Stimulated activated CD8-positive, alpha-beta memory T cell treated with anti-CD3 and anti-CD28 coated beads, Interleukin-12 subunit alpha, Interleukin-12 subunit beta, amount 100 ng/mL, for 24 hours (primary cell): ENCODE results near the gene RAB11FIP3.

Experiments used
- DNase-seq: peaks from one replicate; pipeline ENCODE4 v3.0.0-alpha.2; 2020; ENCODE audit errors: extremely low read depth

The RAB11FIP3 gene

DNA sequence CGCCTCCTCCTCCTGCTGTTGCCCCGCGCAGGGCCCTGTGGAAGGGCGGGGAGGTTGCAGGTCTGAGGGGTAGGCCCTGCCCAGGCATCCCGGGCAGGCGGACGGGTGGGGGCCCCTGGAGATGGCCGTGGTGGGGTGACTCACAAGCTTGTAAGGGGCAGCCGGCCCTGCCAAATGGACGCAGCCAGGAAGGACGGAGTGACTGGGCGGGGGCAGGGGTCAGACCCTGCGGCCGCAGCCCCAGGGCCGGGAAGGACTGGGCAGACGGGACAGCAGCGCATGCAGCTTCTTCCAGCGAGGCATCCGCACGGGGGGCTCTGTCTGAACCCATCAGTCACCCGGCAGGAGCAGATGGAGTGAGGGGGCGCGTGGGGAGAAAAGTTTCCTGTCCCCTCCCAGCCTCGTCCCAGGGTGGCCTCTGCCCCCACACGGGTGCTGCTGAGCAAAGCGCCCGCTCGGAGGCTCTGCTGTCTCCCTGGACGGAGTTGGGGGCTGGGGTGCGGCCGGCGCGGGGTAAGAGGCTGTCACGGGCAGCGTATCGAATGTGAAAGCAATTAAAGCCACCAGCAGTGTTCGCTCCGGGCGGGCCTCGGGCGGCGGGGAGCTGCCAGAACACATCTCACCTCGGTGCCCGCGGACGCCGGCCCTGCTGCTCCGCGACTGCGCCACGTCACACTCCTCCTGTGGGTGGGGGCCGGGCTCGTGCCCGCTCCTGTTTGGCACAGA is 129.4 kb downstream of the RAB11FIP3 start:
- DNase-seq = no peak

DNA sequence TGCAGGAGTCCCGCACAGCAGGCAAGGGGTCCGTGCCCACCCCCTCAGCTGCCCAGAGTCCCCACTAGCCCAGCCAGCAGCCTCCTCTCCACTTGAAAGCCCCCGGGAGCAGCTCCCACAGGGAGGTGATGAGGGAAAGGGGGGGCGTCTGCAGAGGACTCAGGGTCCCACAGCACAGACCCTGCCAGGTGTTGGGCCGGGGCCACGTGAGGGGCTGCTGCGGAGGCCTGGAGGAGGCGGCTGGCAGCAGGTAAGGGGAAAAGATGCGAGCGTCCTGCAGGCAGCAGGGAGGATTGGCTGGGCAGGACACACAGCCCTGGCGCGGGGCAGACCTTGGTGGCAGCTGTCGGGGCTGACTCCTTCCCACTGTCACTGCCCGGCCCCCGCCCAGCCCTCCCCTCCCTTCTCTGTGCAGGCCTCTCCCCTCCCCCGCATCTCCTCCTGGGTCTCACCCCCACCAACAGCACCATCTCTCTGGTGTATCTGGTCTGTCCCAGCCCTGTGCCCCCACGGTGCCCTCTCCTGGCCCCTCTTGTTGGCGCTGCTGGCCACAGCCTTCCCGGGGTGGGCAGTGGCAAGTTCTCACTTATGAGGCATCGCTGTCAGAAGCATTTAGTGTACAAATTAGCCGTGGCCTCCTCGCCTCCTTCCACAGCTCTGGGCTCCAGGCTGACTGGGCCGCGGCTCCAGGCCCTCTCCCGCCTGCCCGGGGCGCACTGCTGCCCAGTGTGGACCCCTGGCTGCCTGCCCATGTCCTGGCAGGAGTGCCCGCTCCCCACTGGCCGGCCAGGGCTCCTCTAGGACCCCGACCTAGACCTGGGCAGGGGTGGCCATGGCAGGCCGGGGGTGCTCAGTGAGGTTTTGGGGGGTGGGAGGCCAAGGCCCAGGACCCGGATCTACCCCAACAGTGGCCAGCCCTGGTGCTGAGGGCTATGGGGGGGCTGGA is 130.4 kb downstream of the RAB11FIP3 start:
- no peak for DNase-seq

GRCh38 chr16:556474-557173 is 131.2 kb downstream of the RAB11FIP3 start:
- DNase-seq = no peak

DNA sequence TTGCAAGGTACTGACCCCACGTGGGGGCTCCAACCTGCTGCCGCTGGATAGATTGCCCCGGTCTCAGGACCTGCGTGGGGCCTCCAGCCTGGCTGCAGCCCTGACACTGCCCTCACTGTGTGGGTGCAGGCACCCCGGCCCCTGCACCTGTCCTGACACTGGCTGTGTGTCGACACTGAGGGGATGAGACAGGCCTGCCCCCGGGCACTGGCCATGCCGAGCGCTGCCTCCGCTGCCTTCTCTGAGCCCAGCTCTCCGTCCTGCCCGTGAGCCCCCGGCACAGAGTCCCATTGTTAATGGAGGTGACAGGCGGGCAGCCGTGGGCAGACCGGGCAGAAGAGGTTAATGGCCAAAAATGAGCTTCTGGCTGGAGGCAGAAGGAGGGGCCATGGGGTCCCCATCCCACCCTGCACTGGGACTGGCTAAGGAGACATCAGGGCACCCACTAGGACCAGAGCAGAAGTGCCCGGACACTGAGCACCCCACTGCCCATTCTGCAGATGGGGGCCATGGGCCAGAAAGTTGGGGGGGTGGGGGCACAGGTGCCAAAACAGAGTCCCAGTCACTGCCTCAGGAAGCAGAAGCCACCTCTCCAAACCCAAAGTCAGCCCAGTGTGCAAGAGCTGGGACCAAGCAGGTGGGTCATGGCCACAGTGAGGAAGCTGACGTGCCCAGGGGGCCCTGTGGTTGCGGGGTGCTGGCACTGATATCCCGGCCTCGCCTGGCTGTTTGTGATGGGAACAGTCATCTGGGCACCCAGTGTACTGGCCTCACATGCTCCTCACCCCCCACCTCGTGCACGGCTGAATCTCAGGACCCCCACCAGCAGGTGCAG is 132.2 kb downstream of the RAB11FIP3 start:
- DNase-seq = no peak

DNA sequence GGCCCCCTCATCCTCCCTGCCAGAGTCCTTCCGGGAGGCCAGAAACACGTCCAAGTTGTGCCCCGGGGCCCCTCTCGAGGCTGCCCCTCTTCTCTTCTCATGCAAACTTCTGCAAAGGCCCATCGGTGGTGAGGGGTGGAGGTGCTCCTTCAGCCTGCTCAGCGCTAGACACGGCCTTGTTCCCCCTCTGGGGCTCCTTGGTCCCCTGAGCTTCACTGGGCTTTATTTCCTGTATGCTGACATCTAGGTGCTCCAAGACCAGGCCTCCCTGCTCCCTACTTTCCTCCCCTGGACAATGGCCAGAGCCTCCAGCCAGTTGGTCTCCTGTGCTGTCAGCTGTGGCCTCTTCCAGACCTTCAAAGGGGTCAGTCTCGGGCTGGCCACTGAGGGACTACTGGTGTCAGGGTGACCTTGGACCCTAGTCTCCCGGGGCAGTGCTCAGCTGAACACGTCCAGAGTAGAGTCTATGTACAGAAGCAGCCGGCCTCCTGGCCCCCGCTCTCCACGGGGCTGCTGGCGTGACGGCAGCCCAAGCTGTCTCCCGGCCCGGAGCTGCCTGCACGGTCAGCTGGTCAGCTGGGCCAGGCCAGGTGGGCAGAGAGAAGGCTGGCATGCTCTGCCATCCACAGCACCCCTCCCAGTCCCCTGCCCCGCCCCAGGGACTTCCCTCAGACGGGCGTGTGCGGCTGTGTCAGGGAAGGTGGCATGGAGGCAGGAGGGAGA is 133.0 kb downstream of the RAB11FIP3 start:
- no peak for DNase-seq

- DNase-seq = no peak
Observed at GRCh38 chr16:559021-559380, 133.6 kb downstream of the RAB11FIP3 start.

DNA sequence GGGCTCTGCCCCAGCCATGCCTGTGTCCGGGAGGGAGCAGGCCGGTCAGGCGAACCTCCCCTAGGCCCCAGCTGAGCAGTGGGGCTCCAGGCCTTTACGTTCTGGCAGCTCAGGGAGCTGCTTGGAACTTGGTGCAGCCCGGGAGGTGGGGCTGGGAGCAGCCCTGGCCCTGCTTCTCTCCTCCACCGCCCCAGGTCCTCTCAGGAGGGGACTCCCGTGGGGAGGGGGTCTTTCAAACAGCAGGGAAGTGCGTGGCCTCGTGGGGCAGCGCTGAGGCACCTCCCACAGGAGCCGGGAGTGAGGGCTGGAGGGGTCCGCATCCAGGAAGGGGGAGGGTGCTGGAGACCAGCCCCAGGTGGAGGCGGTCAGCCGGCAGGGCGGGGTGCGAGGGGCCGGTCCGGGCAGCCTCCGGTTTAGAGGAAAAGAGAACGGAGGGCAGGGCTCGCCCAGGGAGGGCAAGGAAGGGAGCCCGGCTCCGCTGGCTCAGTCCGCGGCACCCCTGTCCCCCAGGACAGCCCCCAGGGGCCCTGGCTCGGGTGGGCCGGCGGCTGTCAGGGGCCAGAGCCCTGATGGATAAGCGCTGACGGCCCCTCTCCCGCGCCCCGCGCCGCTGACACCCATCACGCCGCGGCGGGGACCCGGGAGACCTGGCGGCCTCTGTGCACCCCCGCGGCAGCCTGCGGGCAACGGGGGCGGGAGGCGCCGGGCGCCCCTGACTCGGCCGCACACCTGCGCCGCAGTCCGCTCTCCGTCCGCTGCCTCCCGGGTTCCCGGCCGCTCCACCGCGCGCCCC is 134.2 kb downstream of the RAB11FIP3 start:
- no peak for DNase-seq

DNA sequence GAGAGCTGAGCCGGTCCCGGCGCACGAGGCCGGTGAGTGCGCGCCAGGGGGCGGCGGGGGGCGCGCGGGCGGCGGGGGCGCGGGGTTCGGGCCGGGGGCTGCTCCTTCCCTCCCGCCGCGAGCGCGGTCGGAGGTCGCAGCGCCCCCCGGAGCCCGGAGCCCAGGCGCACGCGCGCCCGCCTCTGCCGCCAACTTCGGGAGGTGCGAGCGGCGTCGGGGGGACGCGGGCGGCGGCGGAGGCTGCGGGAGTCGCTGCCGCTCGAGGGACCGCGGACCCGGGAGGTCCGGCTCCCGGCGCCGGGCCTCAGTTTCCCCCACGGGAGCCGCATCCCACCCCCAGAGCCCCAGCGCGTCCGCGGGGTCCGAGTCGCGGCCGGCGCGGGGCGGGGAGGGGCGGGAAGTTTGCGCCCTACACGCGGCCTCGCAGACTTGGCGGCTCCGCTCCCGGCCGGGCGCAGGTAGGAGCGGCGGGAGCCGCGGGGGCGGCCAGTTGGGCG is 134.8 kb downstream of the RAB11FIP3 start, which contains the start of gene PRR35:
PRR35 (plus strand) TSS at position 191 of the 497 bp plus-strand sequence. CDS start 2,901 bp downstream, outside the sequence.
- DNase-seq = no peak

GRCh38 chr16:560701-561412 is 135.4 kb downstream of the RAB11FIP3 start:
- no peak for DNase-seq

- DNase-seq = no peak
Observed at GRCh38 chr16:561413-561794, 136.0 kb downstream of the RAB11FIP3 start.

GRCh38 chr16:561957-562938 is 136.8 kb downstream of the RAB11FIP3 start:
- DNase-seq = no peak

DNA sequence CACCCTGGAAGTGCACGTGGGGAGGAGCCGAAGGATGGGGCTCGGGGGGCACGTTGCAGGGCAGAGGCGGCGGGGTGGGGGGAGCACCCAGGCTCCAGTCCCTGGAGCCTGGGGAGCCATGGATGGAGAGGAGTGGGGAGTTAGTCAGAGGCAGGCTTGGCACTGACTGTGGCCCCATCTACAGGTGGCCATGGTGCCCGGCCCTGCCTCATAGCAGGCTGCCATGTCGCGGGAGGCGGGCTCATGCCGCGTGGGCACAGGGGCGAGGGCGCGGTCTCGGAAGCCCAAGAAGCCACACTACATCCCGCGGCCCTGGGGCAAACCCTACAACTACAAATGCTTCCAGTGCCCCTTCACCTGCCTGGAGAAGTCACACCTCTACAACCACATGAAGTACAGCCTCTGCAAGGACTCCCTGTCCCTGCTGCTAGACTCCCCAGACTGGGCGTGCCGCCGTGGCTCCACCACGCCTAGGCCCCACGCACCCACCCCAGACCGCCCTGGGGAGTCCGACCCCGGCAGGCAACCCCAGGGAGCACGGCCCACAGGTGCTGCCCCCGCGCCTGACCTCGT is 137.7 kb downstream of the RAB11FIP3 start:
- DNase-seq = no peak

DNA sequence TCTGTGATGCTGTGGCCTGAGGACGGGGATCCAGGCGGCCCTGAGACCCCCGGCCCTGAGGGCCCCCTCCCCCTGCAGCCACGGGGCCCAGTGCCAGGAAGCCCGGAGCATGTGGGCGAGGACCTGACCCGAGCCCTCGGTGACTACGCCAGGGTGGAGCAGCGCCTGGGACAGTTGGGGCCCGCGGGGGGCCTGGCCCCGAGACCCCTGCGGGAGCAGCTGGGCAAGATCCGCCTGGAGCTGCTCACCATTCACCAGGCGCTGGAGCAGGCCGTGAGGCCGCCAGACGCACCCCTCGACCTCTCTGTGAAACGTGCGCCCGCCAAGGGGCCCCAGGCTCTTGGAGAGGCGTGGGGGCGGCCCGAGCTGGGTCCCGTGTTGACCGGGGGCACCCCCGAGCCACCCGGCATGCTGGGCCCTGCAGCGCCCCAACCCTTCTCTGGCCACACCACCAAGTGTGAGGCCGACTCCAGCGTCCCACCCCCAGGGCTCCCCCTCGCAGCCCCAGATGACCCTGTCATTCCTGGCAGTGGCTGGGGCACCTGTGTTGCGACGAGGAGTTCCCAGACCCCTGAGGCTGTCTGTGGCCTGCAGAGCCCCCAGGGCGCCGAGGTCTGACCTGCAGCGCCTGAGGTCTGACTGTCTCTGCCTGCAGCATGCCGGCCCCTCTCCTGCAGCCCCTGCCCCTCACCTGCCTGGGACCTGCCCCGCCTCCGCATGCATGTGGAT is 139.4 kb downstream of the RAB11FIP3 start:
- no peak for DNase-seq

DNA sequence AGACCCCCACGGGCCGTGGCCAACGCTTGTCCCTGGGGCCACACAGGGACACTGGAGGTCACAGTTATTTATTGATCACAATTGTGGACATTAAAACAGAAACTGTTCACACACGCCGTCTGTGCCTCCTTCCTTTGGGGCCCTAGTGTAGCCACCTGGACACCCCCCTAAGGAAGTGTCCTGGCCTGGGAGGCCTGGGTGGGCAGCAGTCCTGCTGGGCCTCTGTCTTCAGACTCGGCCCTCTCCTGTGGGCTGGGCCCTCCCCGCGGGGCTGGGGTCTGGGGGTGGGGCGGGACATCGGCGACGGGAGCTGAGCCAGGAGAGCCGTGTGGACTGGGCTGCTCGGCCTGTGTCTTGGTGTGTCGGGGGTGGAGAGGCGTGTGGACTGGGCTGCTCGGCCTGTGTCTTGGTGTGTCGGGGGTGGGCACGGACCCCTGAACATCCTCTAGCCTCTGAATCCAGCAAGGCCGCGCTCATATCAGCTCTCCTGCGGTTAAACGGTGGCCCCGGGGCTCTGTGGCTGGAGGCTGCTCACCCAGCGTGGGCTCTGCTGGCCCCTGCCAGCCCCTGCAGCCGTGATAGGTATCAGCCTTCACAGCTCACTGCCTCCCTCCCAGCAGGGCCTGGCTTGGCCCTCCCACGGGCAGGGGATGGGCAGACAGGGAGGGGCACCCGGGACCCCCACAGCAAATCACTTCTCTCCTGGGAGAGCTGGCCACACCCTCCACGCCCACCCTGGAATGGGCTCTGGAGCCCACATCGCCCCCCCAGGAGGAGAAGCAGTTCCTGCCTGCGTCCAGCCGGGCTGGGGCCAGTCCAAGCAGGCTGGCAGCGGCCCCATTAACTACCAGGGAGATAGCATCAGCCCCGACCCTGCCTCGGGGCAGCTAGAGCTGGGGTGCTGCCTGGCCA is 140.2 kb downstream of the RAB11FIP3 start:
- DNase-seq = no peak

- DNase-seq = no peak
Observed at GRCh38 chr16:566475-567372, 141.3 kb downstream of the RAB11FIP3 start, which contains the start of gene NHLRC4. Gene NHLRC4 (plus strand): TSS chr16:567005. CDS start chr16:568048, 1,043 bp downstream.
